Activated T-cell treated with anti-CD3 and anti-CD28 coated beads for 1 hour (primary cell): ENCODE measurements around the gene PYGB.
"Not testable (repeated sequence)": the region's sequence is repeated elsewhere in the genome, so short reads cannot be mapped to it uniquely, and the experiment has no call there.

ENCODE experiments used
- DNase-seq: peaks from one replicate; pipeline ENCODE4 v3.0.0-alpha.2; 2020; ENCODE audit warnings: low read depth

Gene PYGB

GRCh38 chr20:25249198-25249931 is 1.5 kb downstream of the PYGB start:
- no peak for DNase-seq

GRCh38 chr20:25250508-25250907 is 2.6 kb downstream of the PYGB start:
- no peak for DNase-seq

GRCh38 chr20:25251019-25251418 is 3.1 kb downstream of the PYGB start:
- no peak for DNase-seq

GRCh38 chr20:25251558-25251957 is 3.7 kb downstream of the PYGB start:
- DNase-seq, result no peak

GRCh38 chr20:25252230-25252651 is 4.4 kb downstream of the PYGB start:
- no peak for DNase-seq

- no peak for DNase-seq
Measured at GRCh38 chr20:25252686-25253421, 5.0 kb downstream of the PYGB start.

- no peak for DNase-seq
Measured at GRCh38 chr20:25253606-25254275, 5.9 kb downstream of the PYGB start.

GRCh38 chr20:25254571-25254970 is 6.7 kb downstream of the PYGB start:
- DNase-seq, result no peak

- DNase-seq, result no peak
Measured at GRCh38 chr20:25254986-25255680, 7.2 kb downstream of the PYGB start.

GRCh38 chr20:25256226-25256859 is 8.5 kb downstream of the PYGB start:
- DNase-seq, result no peak

- no peak for DNase-seq
Measured at GRCh38 chr20:25257130-25257529, 9.2 kb downstream of the PYGB start.

- no peak for DNase-seq
Measured at GRCh38 chr20:25257756-25258475, 10.0 kb downstream of the PYGB start.

GRCh38 chr20:25258476-25258805 is 10.6 kb downstream of the PYGB start:
- no peak for DNase-seq

- DNase-seq, result no peak
Measured at GRCh38 chr20:25258828-25259227, 10.9 kb downstream of the PYGB start.

GRCh38 chr20:25259358-25259757 is 11.5 kb downstream of the PYGB start:
- no peak for DNase-seq

- no peak for DNase-seq
Measured at GRCh38 chr20:25259788-25260254, 11.9 kb downstream of the PYGB start.

GRCh38 chr20:25260770-25261437 is 13.0 kb downstream of the PYGB start:
- DNase-seq, result not testable (repeated sequence)

- no peak for DNase-seq
Measured at GRCh38 chr20:25269057-25269832, 21.4 kb downstream of the PYGB start.

- no peak for DNase-seq
Measured at GRCh38 chr20:25269833-25270170, 21.9 kb downstream of the PYGB start.

- no peak for DNase-seq
Measured at GRCh38 chr20:25270829-25271251, 23.0 kb downstream of the PYGB start.
